ENCODE results near the gene MRPL4. TPM values are rescaled to one million over a fixed set of nuclear protein-coding genes. Genes with fewer than 3 reads are reported as not detected.

The MRPL4 gene
- total and polyA plus RNA-seq, 10 of the 15 experiments (the other 5 are each of a cell fraction or from before 2014, with no cell fraction given) = 0.79 to 221 (median 112) TPM

DNA sequence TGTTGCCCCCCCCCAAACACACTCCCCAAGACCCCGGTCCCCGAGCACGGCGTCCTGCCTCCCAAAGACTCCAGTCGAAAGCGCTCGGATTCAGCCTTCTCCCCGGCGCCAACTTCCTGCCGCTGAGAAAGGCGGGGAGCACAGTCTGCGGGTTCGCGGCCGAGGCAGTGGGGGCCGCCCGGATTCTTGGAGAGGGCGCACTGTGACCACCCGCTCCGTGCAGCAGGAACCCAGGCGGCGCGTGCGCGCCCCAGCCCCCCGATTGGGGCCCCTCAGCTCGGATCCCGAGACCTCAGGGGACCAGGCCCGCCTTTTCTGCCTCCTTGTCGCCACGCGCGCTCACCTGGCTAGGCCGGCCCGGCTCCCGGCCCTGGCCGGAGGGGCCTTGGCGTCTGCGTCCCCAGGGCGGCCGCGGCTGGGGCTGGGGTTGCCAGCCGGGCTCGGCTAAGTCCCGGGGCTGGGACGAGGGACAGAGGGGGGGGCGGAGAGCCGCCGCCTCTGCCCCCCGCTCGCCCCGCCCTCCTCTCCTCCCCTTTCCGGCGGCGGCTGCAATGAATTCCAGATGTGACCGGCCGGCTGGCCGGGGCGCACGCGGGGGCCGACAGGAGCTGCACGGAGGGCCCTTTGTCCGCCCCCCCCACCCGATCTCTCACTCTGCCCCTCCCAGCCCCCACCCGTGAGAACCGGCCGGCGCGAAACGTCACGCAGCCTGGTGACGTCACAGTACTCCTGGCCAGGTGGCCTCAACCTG is 21.0 kb upstream of the MRPL4 start, which contains the start of gene S1PR2 (continued):
- TF ChIP-seq, protein P1, sequence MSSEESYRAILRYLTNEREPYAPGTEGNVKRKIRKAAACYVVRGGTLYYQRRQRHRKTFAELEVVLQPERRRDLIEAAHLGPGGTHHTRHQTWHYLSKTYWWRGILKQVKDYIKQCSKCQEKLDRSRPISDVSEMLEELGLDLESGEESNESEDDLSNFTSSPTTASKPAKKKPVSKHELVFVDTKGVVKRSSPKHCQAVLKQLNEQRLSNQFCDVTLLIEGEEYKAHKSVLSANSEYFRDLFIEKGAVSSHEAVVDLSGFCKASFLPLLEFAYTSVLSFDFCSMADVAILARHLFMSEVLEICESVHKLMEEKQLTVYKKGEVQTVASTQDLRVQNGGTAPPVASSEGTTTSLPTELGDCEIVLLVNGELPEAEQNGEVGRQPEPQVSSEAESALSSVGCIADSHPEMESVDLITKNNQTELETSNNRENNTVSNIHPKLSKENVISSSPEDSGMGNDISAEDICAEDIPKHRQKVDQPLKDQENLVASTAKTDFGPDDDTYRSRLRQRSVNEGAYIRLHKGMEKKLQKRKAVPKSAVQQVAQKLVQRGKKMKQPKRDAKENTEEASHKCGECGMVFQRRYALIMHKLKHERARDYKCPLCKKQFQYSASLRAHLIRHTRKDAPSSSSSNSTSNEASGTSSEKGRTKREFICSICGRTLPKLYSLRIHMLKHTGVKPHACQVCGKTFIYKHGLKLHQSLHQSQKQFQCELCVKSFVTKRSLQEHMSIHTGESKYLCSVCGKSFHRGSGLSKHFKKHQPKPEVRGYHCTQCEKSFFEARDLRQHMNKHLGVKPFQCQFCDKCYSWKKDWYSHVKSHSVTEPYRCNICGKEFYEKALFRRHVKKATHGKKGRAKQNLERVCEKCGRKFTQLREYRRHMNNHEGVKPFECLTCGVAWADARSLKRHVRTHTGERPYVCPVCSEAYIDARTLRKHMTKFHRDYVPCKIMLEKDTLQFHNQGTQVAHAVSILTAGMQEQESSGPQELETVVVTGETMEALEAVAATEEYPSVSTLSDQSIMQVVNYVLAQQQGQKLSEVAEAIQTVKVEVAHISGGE (CRISPR knock-in tag; IDR thresholded peaks at IDR 0.05) = no peak
- TF ChIP-seq ETV6 (conservative IDR thresholded peaks at IDR 0.05 in 1 of 2, IDR thresholded peaks at IDR 0.05 in 1 of 2; ENCODE audit: borderline replicate concordance in 1 of 2, low read depth in 1 of 2) = no peak
- no peak for TF ChIP-seq NFYB (IDR thresholded peaks at IDR 0.05; ENCODE audit: insufficient read depth, low read depth, low read length)
- TF ChIP-seq, protein P2, sequence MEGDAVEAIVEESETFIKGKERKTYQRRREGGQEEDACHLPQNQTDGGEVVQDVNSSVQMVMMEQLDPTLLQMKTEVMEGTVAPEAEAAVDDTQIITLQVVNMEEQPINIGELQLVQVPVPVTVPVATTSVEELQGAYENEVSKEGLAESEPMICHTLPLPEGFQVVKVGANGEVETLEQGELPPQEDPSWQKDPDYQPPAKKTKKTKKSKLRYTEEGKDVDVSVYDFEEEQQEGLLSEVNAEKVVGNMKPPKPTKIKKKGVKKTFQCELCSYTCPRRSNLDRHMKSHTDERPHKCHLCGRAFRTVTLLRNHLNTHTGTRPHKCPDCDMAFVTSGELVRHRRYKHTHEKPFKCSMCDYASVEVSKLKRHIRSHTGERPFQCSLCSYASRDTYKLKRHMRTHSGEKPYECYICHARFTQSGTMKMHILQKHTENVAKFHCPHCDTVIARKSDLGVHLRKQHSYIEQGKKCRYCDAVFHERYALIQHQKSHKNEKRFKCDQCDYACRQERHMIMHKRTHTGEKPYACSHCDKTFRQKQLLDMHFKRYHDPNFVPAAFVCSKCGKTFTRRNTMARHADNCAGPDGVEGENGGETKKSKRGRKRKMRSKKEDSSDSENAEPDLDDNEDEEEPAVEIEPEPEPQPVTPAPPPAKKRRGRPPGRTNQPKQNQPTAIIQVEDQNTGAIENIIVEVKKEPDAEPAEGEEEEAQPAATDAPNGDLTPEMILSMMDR (IDR thresholded peaks at IDR 0.05 in 2 of 3, conservative IDR thresholded peaks at IDR 0.05 in 1 of 3; ENCODE audit: control insufficient read depth in 2 of 3, extremely low read depth in 1 of 3, insufficient read depth in 1 of 3, low read depth in 3 of 3, low read length in 3 of 3) = 0 out of 6 replicates have a peak, but pooled peaks of 1 of the 3 experiments have one; percentile 19

Measured in GM12878 (cell line).